Stomach (tissue), 4 donors: ENCODE results near the gene OXCT1.

Experiments
- EP300 ChIP-seq: sonication (generic); formaldehyde crosslinking; IDR thresholded peaks from one replicate; pipeline ENCODE4 v1.6.1; 2017; ENCODE audit warnings: antibody characterized with exemption
- POLR2A ChIP-seq, 4 donors: fragments of 450-650 bp; IDR thresholded peaks; one replicate each; pipeline ENCODE4 v1.6.1; 2016; ENCODE audit warnings: antibody characterized with exemption in 4 of 4, control low read depth in 2 of 4, mild to moderate bottlenecking in 1 of 4, moderate library complexity in 1 of 4
- POLR2AphosphoS5 ChIP-seq, 3 donors: sonication (generic); formaldehyde crosslinking; IDR thresholded peaks; one replicate each; pipeline ENCODE4 v1.6.1; 2016; ENCODE audit warnings: antibody characterized with exemption in 3 of 3
- TF ChIP-seq, protein P1 (sequence below), 7 experiments: fragments of 450-650 bp in 4 of 7; fragments of 200-600 bp in 3 of 7; sonication (generic) in 3 of 7; IDR thresholded peaks; one replicate each; pipeline ENCODE4 v1.5.1; 2016 to 2019; ENCODE audit warnings: antibody characterized with exemption in 7 of 7, control low read depth in 2 of 7, mild to moderate bottlenecking in 1 of 7

GRCh38 chr5:41893074-41893851 is 23.0 kb upstream of the OXCT1 start:
- TF ChIP-seq, protein P1, sequence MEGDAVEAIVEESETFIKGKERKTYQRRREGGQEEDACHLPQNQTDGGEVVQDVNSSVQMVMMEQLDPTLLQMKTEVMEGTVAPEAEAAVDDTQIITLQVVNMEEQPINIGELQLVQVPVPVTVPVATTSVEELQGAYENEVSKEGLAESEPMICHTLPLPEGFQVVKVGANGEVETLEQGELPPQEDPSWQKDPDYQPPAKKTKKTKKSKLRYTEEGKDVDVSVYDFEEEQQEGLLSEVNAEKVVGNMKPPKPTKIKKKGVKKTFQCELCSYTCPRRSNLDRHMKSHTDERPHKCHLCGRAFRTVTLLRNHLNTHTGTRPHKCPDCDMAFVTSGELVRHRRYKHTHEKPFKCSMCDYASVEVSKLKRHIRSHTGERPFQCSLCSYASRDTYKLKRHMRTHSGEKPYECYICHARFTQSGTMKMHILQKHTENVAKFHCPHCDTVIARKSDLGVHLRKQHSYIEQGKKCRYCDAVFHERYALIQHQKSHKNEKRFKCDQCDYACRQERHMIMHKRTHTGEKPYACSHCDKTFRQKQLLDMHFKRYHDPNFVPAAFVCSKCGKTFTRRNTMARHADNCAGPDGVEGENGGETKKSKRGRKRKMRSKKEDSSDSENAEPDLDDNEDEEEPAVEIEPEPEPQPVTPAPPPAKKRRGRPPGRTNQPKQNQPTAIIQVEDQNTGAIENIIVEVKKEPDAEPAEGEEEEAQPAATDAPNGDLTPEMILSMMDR (IDR thresholded peaks at IDR 0.05), result no peak
- TF ChIP-seq POLR2AphosphoS5 (IDR thresholded peaks at IDR 0.05) (no peak), EP300 (no peak), POLR2A (IDR thresholded peaks at IDR 0.05) (no peak)
